ENCODE measurements around the gene CDC5L.

CDC5L gene

GRCh38 chr6:44495036-44495901, 107.8 kb downstream of the CDC5L start:
- no peak overlapping the region for H3K4me3 ChIP-seq (ENCODE audit: low read depth in 1 of 2, low read length in 1 of 2)
- H3K9me3 ChIP-seq, result no peaks in the 10 kb centered on the region
- TF ChIP-seq, protein P1, sequence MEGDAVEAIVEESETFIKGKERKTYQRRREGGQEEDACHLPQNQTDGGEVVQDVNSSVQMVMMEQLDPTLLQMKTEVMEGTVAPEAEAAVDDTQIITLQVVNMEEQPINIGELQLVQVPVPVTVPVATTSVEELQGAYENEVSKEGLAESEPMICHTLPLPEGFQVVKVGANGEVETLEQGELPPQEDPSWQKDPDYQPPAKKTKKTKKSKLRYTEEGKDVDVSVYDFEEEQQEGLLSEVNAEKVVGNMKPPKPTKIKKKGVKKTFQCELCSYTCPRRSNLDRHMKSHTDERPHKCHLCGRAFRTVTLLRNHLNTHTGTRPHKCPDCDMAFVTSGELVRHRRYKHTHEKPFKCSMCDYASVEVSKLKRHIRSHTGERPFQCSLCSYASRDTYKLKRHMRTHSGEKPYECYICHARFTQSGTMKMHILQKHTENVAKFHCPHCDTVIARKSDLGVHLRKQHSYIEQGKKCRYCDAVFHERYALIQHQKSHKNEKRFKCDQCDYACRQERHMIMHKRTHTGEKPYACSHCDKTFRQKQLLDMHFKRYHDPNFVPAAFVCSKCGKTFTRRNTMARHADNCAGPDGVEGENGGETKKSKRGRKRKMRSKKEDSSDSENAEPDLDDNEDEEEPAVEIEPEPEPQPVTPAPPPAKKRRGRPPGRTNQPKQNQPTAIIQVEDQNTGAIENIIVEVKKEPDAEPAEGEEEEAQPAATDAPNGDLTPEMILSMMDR (IDR thresholded peaks at IDR 0.05), result no peak
- peaks cover 5% of the 10 kb centered on the region for H3K27me3 ChIP-seq
- H3K4me1 ChIP-seq (ENCODE audit: control insufficient read depth in 1 of 2, insufficient read depth in 1 of 2, low read depth in 1 of 2, low read length in 1 of 2), result no peaks in the 10 kb centered on the region
- no peak overlapping the region for H3K27ac ChIP-seq
- H3K36me3 ChIP-seq, result no peaks in the 10 kb centered on the region

DNA sequence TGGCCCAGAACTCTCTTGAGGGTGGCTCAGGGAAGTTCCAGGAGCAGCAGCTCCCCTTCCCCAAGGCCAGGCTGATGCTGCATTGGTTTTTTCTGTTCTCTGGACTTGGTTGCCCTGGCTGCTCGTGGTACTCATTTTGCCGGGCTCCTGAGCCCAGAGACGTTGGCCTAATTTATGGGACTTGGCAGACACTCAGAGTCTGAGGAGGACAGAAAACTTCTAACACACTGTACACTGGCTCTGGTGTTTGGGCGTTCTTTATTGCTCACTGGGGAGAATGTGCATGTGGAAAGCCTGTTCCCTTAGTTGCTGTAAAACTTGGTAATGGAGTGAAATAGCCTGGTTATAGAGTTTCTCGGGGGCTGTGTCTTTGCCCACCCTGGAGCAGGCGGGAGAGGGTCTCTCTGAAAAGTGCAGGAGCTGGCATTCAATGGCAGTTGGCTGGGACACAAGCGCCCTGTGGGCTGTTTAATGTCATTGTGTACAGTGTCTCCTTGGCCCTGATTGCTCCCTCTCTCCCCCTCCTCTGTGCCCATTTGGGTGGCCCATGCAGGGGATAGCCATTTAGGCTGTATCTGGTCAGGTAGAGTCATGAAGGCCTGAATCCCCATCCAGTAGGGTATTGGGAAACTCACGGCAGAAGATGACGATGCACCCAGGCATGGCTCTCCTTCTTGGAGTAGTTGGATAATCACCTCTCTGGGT, 109.3 kb downstream of the CDC5L start:
- Histone ChIP-seq H3K4me1 (ENCODE audit: control insufficient read depth in 1 of 2, insufficient read depth in 1 of 2, low read depth in 1 of 2, low read length in 1 of 2) (no peaks in the 10 kb centered on the region), H3K9me3 (no peaks in the 10 kb centered on the region), H3K27ac (no peak overlapping the region), H3K4me3 (ENCODE audit: low read depth in 1 of 2, low read length in 1 of 2) (no peak overlapping the region), H3K36me3 (no peaks in the 10 kb centered on the region), H3K27me3 (peaks cover 5% of the 10 kb centered on the region)
- TF ChIP-seq, protein P1 (IDR thresholded peaks at IDR 0.05), result no peak

- Histone ChIP-seq H3K4me3 (ENCODE audit: low read depth in 1 of 2, low read length in 1 of 2) (no peak overlapping the region), H3K27me3 (peaks cover 5% of the 10 kb centered on the region), H3K9me3 (no peaks in the 10 kb centered on the region), H3K36me3 (no peaks in the 10 kb centered on the region), H3K4me1 (ENCODE audit: control insufficient read depth in 1 of 2, insufficient read depth in 1 of 2, low read depth in 1 of 2, low read length in 1 of 2) (no peaks in the 10 kb centered on the region), H3K27ac (no peak overlapping the region)
- TF ChIP-seq, protein P1 (IDR thresholded peaks at IDR 0.05), result no peak
These were observed 110.3 kb downstream of the CDC5L start for GRCh38 chr6:44497807-44498206.

GRCh38 chr6:44498436-44498835, 110.9 kb downstream of the CDC5L start:
- Histone ChIP-seq H3K9me3 (no peaks in the 10 kb centered on the region), H3K27me3 (peaks cover 5% of the 10 kb centered on the region), H3K27ac (no peak overlapping the region), H3K36me3 (no peaks in the 10 kb centered on the region), H3K4me1 (ENCODE audit: control insufficient read depth in 1 of 2, insufficient read depth in 1 of 2, low read depth in 1 of 2, low read length in 1 of 2) (no peaks in the 10 kb centered on the region), H3K4me3 (ENCODE audit: low read depth in 1 of 2, low read length in 1 of 2) (no peak overlapping the region)
- TF ChIP-seq, protein P1 (IDR thresholded peaks at IDR 0.05), result no peak

DNA sequence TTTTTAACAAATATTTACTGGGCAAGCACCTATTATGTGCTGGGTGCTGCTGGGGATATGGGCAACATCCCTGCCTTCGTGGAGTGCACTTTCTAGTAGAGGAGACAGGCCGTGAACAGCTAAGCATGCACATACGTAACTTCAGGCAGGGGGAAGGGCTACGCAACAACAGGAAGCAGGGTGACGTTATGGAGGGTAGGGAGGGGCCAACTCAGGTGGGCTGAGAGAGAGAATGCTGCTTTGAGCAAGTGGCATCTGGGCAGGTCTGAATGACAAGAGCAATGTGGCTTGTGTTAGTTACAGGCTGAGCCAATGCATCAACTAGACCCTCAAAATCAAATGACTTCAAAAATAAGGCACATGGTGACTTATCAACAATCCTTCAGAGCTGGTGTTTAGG, 112.1 kb downstream of the CDC5L start:
- Histone ChIP-seq H3K4me3 (ENCODE audit: low read depth in 1 of 2, low read length in 1 of 2) (no peak overlapping the region), H3K4me1 (ENCODE audit: control insufficient read depth in 1 of 2, insufficient read depth in 1 of 2, low read depth in 1 of 2, low read length in 1 of 2) (no peaks in the 10 kb centered on the region), H3K27me3 (peaks cover 11% of the 10 kb centered on the region), H3K36me3 (no peaks in the 10 kb centered on the region), H3K9me3 (no peaks in the 10 kb centered on the region), H3K27ac (no peak overlapping the region)
- TF ChIP-seq, protein P1 (IDR thresholded peaks at IDR 0.05), result no peak

Measured in neutrophil (primary cell).